GM19395 (cell line): ENCODE measurements around the gene SPINT1.

ENCODE experiments used
- ATAC-seq: cut with Tn5 transposase; IDR thresholded peaks from one replicate; pipeline ENCODE4 v1.9.1; 2021; ENCODE audit warnings: mild to moderate bottlenecking, moderate library complexity; ENCODE audit not compliant: unreplicated experiment

Gene SPINT1

GRCh38 chr15:40891138-40891537 is 47.3 kb downstream of the SPINT1 start:
- no peak for ATAC-seq

GRCh38 chr15:40891810-40892446 is 48.1 kb downstream of the SPINT1 start:
- ATAC-seq, result no peak

- ATAC-seq, result no peak
Observed at GRCh38 chr15:40892447-40893012, 48.7 kb downstream of the SPINT1 start.

- ATAC-seq, result no peak
Observed at GRCh38 chr15:40893019-40893670, 49.3 kb downstream of the SPINT1 start.

- peak; percentile 80 for ATAC-seq
Observed at GRCh38 chr15:40893733-40894680, 50.2 kb downstream of the SPINT1 start, which contains the start of gene VPS18. VPS18 (plus strand) TSS chr15:40894450; CDS start chr15:40894769, 319 bp downstream.

- ATAC-seq, result peak; percentile 50
Observed at GRCh38 chr15:40894681-40895448, 51.0 kb downstream of the SPINT1 start.

GRCh38 chr15:40899536-40900207 is 55.8 kb downstream of the SPINT1 start:
- ATAC-seq, result no peak

GRCh38 chr15:40900256-40901052 is 56.6 kb downstream of the SPINT1 start:
- ATAC-seq, result no peak

GRCh38 chr15:40901053-40901443 is 57.2 kb downstream of the SPINT1 start:
- ATAC-seq, result no peak

GRCh38 chr15:40902605-40903561 is 59.0 kb downstream of the SPINT1 start:
- no peak for ATAC-seq

- ATAC-seq, result no peak
Observed at GRCh38 chr15:40904552-40905201, 60.8 kb downstream of the SPINT1 start.

- peak; percentile 66 for ATAC-seq
Observed at GRCh38 chr15:40906091-40906990, 62.5 kb downstream of the SPINT1 start.

- no peak for ATAC-seq
Observed at GRCh38 chr15:40906991-40907802, 63.3 kb downstream of the SPINT1 start.
